PC-3 (cell line): ENCODE data around the gene P4HB. TPM values are rescaled to one million over a fixed set of nuclear protein-coding genes. Genes with fewer than 3 reads are reported as not detected.

ENCODE experiments used
- ATAC-seq: fragments of 200-7000 bp; cut with Tn5 transposase; 2 replicates; pipeline ENCODE4 v1.9.1; 2020; ENCODE audit warnings: mild to moderate bottlenecking, moderate library complexity
- BruUV-seq: library from RNA; stranded (reverse); fragments of 400-500 nt; replicated peaks from 2 replicates; lab custom pipeline; 2021; lab: Mats Ljungman, UMichigan
- CTCF ChIA-PET: fragments of 300-600 bp; sonication (Branson Sonifier 250); formaldehyde crosslinking; loops from one replicate; lab custom pipeline; 2022; ENCODE audit warnings: antibody characterized with exemption; lab: Charles Lee
- POLR2A ChIA-PET: fragments of 300-600 bp; sonication (Branson Sonifier 250); formaldehyde crosslinking; loops from one replicate; lab custom pipeline; 2022; ENCODE audit warnings: antibody characterized with exemption; ENCODE audit not compliant: unreplicated experiment; lab: Charles Lee
- DNase-seq: peaks from one replicate; pipeline ENCODE4 v3.0.0-alpha.2; 2015
- H2AFZ ChIP-seq: fragments of 300-600 bp; sonication (generic); 2 replicates; pipeline ENCODE4 v1.6.0; 2016; ENCODE audit warnings: antibody characterized with exemption, low read length
- H3F3A ChIP-seq: fragments of 300-600 bp; sonication (generic); one replicate; pipeline ENCODE4 v1.6.0; 2017; ENCODE audit warnings: antibody characterized with exemption, low read length, control low read depth, mild to moderate bottlenecking; ENCODE audit not compliant: unreplicated experiment
- H3K27ac ChIP-seq: fragments of 300-600 bp; sonication (generic); 2 replicates; pipeline ENCODE4 v1.5.1; 2016; ENCODE audit warnings: mild to moderate bottlenecking, low read length
- H3K27me3 ChIP-seq: fragments of 300-600 bp; sonication (generic); 2 replicates; pipeline ENCODE4 v1.6.1; 2016; ENCODE audit warnings: low read length, mixed read lengths
- H3K36me3 ChIP-seq: fragments of 300-600 bp; sonication (generic); 2 replicates; pipeline ENCODE4 v1.6.1; 2016; ENCODE audit warnings: low read depth, mixed run types, low read length, mixed read lengths
- H3K4me1 ChIP-seq: fragments of 300-600 bp; sonication (generic); 2 replicates; pipeline ENCODE4 v1.5.1; 2016; ENCODE audit warnings: low read length; ENCODE audit not compliant: insufficient read depth
- H3K4me2 ChIP-seq: fragments of 300-600 bp; sonication (generic); 2 replicates; pipeline ENCODE4 v1.6.0; 2016; ENCODE audit warnings: low read length
- H3K4me3 ChIP-seq: fragments of 300-600 bp; sonication (generic); 2 replicates; pipeline ENCODE4 v1.5.1; 2016; ENCODE audit warnings: mild to moderate bottlenecking, low read length, mixed read lengths
- H3K79me2 ChIP-seq: fragments of 300-600 bp; sonication (generic); 2 replicates; pipeline ENCODE4 v1.6.1; 2017; ENCODE audit warnings: low read length, mixed read lengths
- H3K9ac ChIP-seq: fragments of 300-600 bp; sonication (generic); 2 replicates; pipeline ENCODE4 v1.6.0; 2016; ENCODE audit warnings: mild to moderate bottlenecking, low read length
- H3K9me2 ChIP-seq: fragments of 300-600 bp; sonication (generic); replicated peaks from 2 replicates; pipeline ENCODE4 v1.6.1; 2016; ENCODE audit warnings: mixed run types, low read length, mixed read lengths
- H3K9me3 ChIP-seq: fragments of 300-600 bp; sonication (generic); 2 replicates; pipeline ENCODE4 v1.6.1; 2016; ENCODE audit warnings: low read length, mixed read lengths
- H4K20me1 ChIP-seq: fragments of 300-600 bp; sonication (generic); 2 replicates; pipeline ENCODE4 v1.6.1; 2016; ENCODE audit warnings: low read length, mixed read lengths
- CTCF ChIP-seq: fragments of 300-600 bp; sonication (generic); conservative IDR thresholded peaks from 2 replicates; pipeline ENCODE4 v1.5.1; 2017; ENCODE audit warnings: antibody characterized with exemption, low read depth, mild to moderate bottlenecking, low read length
- EZH2 ChIP-seq: fragments of 300-600 bp; sonication (generic); IDR thresholded peaks from one replicate; pipeline ENCODE4 v1.6.1; 2017; ENCODE audit warnings: antibody characterized with exemption, mild to moderate bottlenecking, low read length; ENCODE audit not compliant: unreplicated experiment
- EZH2phosphoT487 ChIP-seq: fragments of 300-600 bp; sonication (generic); IDR thresholded peaks from 2 replicates; pipeline ENCODE4 v1.6.1; 2018; ENCODE audit warnings: mild to moderate bottlenecking, antibody characterized with exemption, low read length, borderline replicate concordance
- intact Hi-C: fragments of 100-400 bp; cut with micrococcal nuclease; formaldehyde crosslinking; loops from 2 replicates; pipeline ENCODE4 v1.9.0; 2023
- total RNA-seq: library from RNA; depleted of rRNA; stranded (reverse); fragments of >200 nt; gene quantifications from 2 replicates; pipeline ENCODE4 v1.2.3, GENCODE V29; 2014

Gene P4HB
- total RNA-seq, 1 experiment from 2014 or later: 1,089 TPM

DNA sequence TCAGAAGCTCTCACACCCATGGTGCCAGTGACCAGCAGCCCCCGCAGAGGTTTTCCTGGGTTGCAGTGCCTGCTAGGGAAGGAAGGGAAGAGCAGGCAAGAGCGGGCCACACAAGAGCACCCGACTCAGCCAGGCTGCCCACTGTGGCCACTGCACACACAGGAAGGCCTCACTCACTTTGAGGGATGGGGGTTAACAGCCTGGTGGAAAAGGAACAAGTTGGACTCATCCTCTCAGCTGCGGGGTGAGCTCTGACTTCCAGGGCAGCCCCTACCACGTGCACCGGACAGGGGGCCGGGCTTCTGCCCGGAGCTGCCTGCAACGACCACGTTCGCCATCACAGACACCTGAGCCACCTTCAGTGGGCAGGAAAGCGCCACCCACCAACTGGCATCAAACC is 8.1 kb downstream of the P4HB start:
- H3K27me3 ChIP-seq: no peaks in the 10 kb centered on the region
- no peak overlapping the region for H3K4me2 ChIP-seq
- no peak for ATAC-seq
- DNase-seq: no peak
- peaks cover 62% of the 10 kb centered on the region for H3K79me2 ChIP-seq
- no TSS peak for BruUV-seq
- no peaks in the 10 kb centered on the region for H3K9me2 ChIP-seq
- H3K9me3 ChIP-seq: no peaks in the 10 kb centered on the region
- intact Hi-C loops: no loop called here
- no peaks in the 10 kb centered on the region for H3F3A ChIP-seq
- H2AFZ ChIP-seq: no peak overlapping the region
- no peak overlapping the region for H3K9ac ChIP-seq
- peaks cover 46% of the 10 kb centered on the region for H3K36me3 ChIP-seq
- no peak overlapping the region for H3K27ac ChIP-seq
- no peak overlapping the region for H3K4me3 ChIP-seq
- ChIA-PET CTCF (no interaction called here), POLR2A (no interaction called here)
- no peak for TF ChIP-seq EZH2phosphoT487
- TF ChIP-seq CTCF: no peak
- TF ChIP-seq EZH2: no peak
- peaks cover 25% of the 10 kb centered on the region for H4K20me1 ChIP-seq
- peaks cover 8% of the 10 kb centered on the region; the same call in 1 of the 2 replicates for H3K4me1 ChIP-seq

- H3K36me3 ChIP-seq: peaks cover 54% of the 10 kb centered on the region
- ATAC-seq (no peak), DNase-seq (no peak)
- peaks cover 25% of the 10 kb centered on the region for H4K20me1 ChIP-seq
- no peak overlapping the region for H3K4me3 ChIP-seq
- no peaks in the 10 kb centered on the region for H3K27me3 ChIP-seq
- no peaks in the 10 kb centered on the region for H3F3A ChIP-seq
- no peaks in the 10 kb centered on the region for H3K9me2 ChIP-seq
- CTCF ChIA-PET: interaction anchor here (0.6 kb wide), 2 partner anchors 112 to 121 kb away, joined by 4 to 5 read pairs; no protein-coding TSS in a partner anchor
- H3K9ac ChIP-seq: no peak overlapping the region
- POLR2A ChIA-PET: no interaction called here
- H3K79me2 ChIP-seq: peaks cover 54% of the 10 kb centered on the region
- no peaks in the 10 kb centered on the region for H3K9me3 ChIP-seq
- no TSS peak for BruUV-seq
- no peak overlapping the region for H3K27ac ChIP-seq
- peaks cover 8% of the 10 kb centered on the region; the same call in 1 of the 2 replicates for H3K4me1 ChIP-seq
- TF ChIP-seq CTCF (no peak), EZH2 (no peak), EZH2phosphoT487 (no peak)
- intact Hi-C loops: no loop called here
- no peak overlapping the region for H3K4me2 ChIP-seq
- H2AFZ ChIP-seq: no peak overlapping the region
Measured at GRCh38 chr17:81851423-81851822, 8.9 kb downstream of the P4HB start.

- H3K79me2 ChIP-seq: peaks cover 35% of the 10 kb centered on the region
- BruUV-seq: no TSS peak
- peaks cover 14% of the 10 kb centered on the region; the same call in 1 of the 2 replicates for H4K20me1 ChIP-seq
- no peaks in the 10 kb centered on the region for H3K9me3 ChIP-seq
- intact Hi-C loops: no loop called here
- H3K4me3 ChIP-seq: no peak overlapping the region
- no peaks in the 10 kb centered on the region for H3K27me3 ChIP-seq
- CTCF ChIA-PET: no interaction called here
- no peak for TF ChIP-seq CTCF
- no peak for TF ChIP-seq EZH2phosphoT487
- no peak for TF ChIP-seq EZH2
- peaks cover 62% of the 10 kb centered on the region for H3K36me3 ChIP-seq
- no peak overlapping the region for H3K4me2 ChIP-seq
- ATAC-seq: no peak
- no peaks in the 10 kb centered on the region for H3K4me1 ChIP-seq
- H3K9me2 ChIP-seq: no peaks in the 10 kb centered on the region
- no peak for DNase-seq
- POLR2A ChIA-PET: no interaction called here
- no peak overlapping the region for H2AFZ ChIP-seq
- H3K9ac ChIP-seq: no peak overlapping the region
- H3F3A ChIP-seq: no peaks in the 10 kb centered on the region
- no peak overlapping the region for H3K27ac ChIP-seq
Measured at GRCh38 chr17:81849457-81849856, 10.9 kb downstream of the P4HB start.
